Thyroid gland (tissue), 4 donors: Measurements from ENCODE around the gene TCEANC. TPM values are rescaled to one million over a fixed set of nuclear protein-coding genes. Genes with fewer than 3 reads are reported as not detected.
"Not testable (repeated sequence)": the region's sequence is repeated elsewhere in the genome, so short reads cannot be mapped to it uniquely, and the experiment has no call there.

Experiments used
- DNase-seq, 2 donors: peaks; one replicate each; pipeline ENCODE4 v3.0.0-alpha.2; 2019
- H3K27ac ChIP-seq, 3 donors: fragments of 200-600 bp; sonication (generic); 1 replicate in 2 of 3; 2 replicates in 1 of 3; pipeline ENCODE4 v1.5.1; 2016 to 2019; ENCODE audit warnings: mild to moderate bottlenecking in 1 of 3, moderate library complexity in 1 of 3
- H3K27me3 ChIP-seq: fragments of 200-600 bp; sonication (generic); one replicate; pipeline ENCODE4 v1.5.1; 2019
- H3K36me3 ChIP-seq, 2 donors: fragments of 200-600 bp; sonication (generic); one replicate each; pipeline ENCODE4 v1.5.1; 2016 to 2019
- H3K4me1 ChIP-seq, 2 donors: fragments of 200-600 bp; sonication (generic); one replicate each; pipeline ENCODE4 v1.5.1; 2017 to 2019
- H3K4me3 ChIP-seq, 3 donors: fragments of 200-600 bp; sonication (generic); replicated peaks in 1 of 3; 1 replicate in 2 of 3; 2 replicates in 1 of 3; pipeline ENCODE4 v1.5.1; 2016; ENCODE audit warnings: mild to moderate bottlenecking in 1 of 3
- H3K9me3 ChIP-seq: fragments of 200-600 bp; sonication (generic); one replicate; pipeline ENCODE4 v1.5.1; 2017
- CTCF ChIP-seq, 6 experiments: fragments of 200-600 bp in 3 of 6; fragments of 450-650 bp in 3 of 6; sonication (generic) in 3 of 6; IDR thresholded peaks; one replicate each; pipeline ENCODE4 v1.5.1; 2016 to 2019; ENCODE audit warnings: antibody characterized with exemption in 6 of 6, mild to moderate bottlenecking in 2 of 6, inconsistent platforms in 1 of 6, moderate library complexity in 1 of 6
- POLR2A ChIP-seq, 2 donors: fragments of 450-650 bp; IDR thresholded peaks; one replicate each; pipeline ENCODE4 v1.6.1; 2017; ENCODE audit warnings: antibody characterized with exemption in 2 of 2, mild to moderate bottlenecking in 2 of 2, moderate library complexity in 1 of 2
- WGBS, 2 donors: methylation state at CpG; one replicate each; pipeline ENCODE4 v1.1.5; 2017; 5-methylcytosine and 5-hydroxymethylcytosine counted together
- intact Hi-C: fragments of 100-400 bp; cut with DNase I; formaldehyde crosslinking; loops from one replicate; pipeline ENCODE4 v1.15.1; 2023
- total RNA-seq, 4 donors: library from RNA; depleted of rRNA; stranded (reverse); fragments of >200 nt; gene quantifications; one replicate each; pipeline ENCODE4 v1.2.3, GENCODE V29; 2016

TCEANC gene
- total RNA-seq, 4 donors from 2014 or later = 4.5 to 8.6 (median 6.4) TPM

GRCh38 chrX:13620207-13620606 lies 32.7 kb upstream of the TCEANC start:
- no peaks in the 10 kb centered on the region for H3K9me3 ChIP-seq
- intact Hi-C loops = no loop called here
- H3K36me3 ChIP-seq = no peaks in the 10 kb centered on the region
- H3K4me1 ChIP-seq = no peaks in the 10 kb centered on the region
- no peaks in the 10 kb centered on the region for H3K27me3 ChIP-seq
- H3K27ac ChIP-seq = no peak overlapping the region
- DNase-seq = no peak
- TF ChIP-seq POLR2A (IDR thresholded peaks at IDR 0.05) = no peak
- TF ChIP-seq CTCF (IDR thresholded peaks at IDR 0.05) = no peak
- 43 to 45% methylated on average over 1 of the region's 1 CpG for WGBS, 2 donors
- H3K4me3 ChIP-seq = no peak overlapping the region

GRCh38 chrX:13622401-13622964 lies 30.5 kb upstream of the TCEANC start:
- Histone ChIP-seq H3K4me1 (no peaks in the 10 kb centered on the region), H3K36me3 (no peaks in the 10 kb centered on the region), H3K27me3 (no peaks in the 10 kb centered on the region), H3K9me3 (no peaks in the 10 kb centered on the region), H3K27ac (no peak overlapping the region), H3K4me3 (no peak overlapping the region)
- intact Hi-C loops = no loop called here
- WGBS, 2 donors = 85 to 87% methylated on average over 3 of the region's 3 CpGs
- no peak for TF ChIP-seq POLR2A (IDR thresholded peaks at IDR 0.05)
- no peak for TF ChIP-seq CTCF (IDR thresholded peaks at IDR 0.05)
- no peak for DNase-seq

- Histone ChIP-seq H3K27me3 (no peaks in the 10 kb centered on the region), H3K27ac (no peak overlapping the region), H3K4me1 (no peaks in the 10 kb centered on the region), H3K36me3 (no peaks in the 10 kb centered on the region), H3K9me3 (no peaks in the 10 kb centered on the region), H3K4me3 (no peak overlapping the region)
- WGBS, 2 donors = 86 to 93% methylated on average over 8 of the region's 8 CpGs
- TF ChIP-seq CTCF (IDR thresholded peaks at IDR 0.05) = no peak
- no peak for TF ChIP-seq POLR2A (IDR thresholded peaks at IDR 0.05)
- no peak for DNase-seq
- intact Hi-C loops = no loop called here
These were observed 25.6 kb upstream of the TCEANC start for GRCh38 chrX:13627306-13627705.

GRCh38 chrX:13637224-13637623 lies 15.7 kb upstream of the TCEANC start:
- H3K27me3 ChIP-seq, DNase-seq, H3K9me3 ChIP-seq, H3K36me3 ChIP-seq, H3K4me1 ChIP-seq, intact Hi-C loops, H3K27ac ChIP-seq, H3K4me3 ChIP-seq: not testable (repeated sequence)
- 94 to 96% methylated on average over 9 of the region's 9 CpGs for WGBS, 2 donors

- Histone ChIP-seq H3K27ac (no peak overlapping the region), H3K9me3 (no peaks in the 10 kb centered on the region), H3K36me3 (no peaks in the 10 kb centered on the region), H3K27me3 (no peaks in the 10 kb centered on the region), H3K4me1 (no peaks in the 10 kb centered on the region), H3K4me3 (no peak overlapping the region)
- WGBS, 2 donors = 90 to 100% methylated on average over 1 of the region's 1 CpG
- no peak for DNase-seq
- TF ChIP-seq CTCF (IDR thresholded peaks at IDR 0.05) (no peak), POLR2A (IDR thresholded peaks at IDR 0.05) (no peak)
- intact Hi-C loops = no loop called here
These were observed 14.9 kb upstream of the TCEANC start for GRCh38 chrX:13638021-13638420.

GRCh38 chrX:13638826-13639225 lies 14.1 kb upstream of the TCEANC start:
- Histone ChIP-seq H3K36me3 (no peaks in the 10 kb centered on the region), H3K4me1 (no peaks in the 10 kb centered on the region), H3K27ac (no peak overlapping the region), H3K4me3 (no peak overlapping the region), H3K27me3 (no peaks in the 10 kb centered on the region), H3K9me3 (no peaks in the 10 kb centered on the region)
- intact Hi-C loops = no loop called here
- no peak for TF ChIP-seq POLR2A (IDR thresholded peaks at IDR 0.05)
- WGBS, 2 donors = 65 to 71% methylated on average over 3 of the region's 3 CpGs
- DNase-seq = no peak

GRCh38 chrX:13641684-13642083 lies 11.3 kb upstream of the TCEANC start:
- DNase-seq, H3K27me3 ChIP-seq, intact Hi-C loops: not testable (repeated sequence)

More at GRCh38 chrX:13641684-13642083, 11.3 kb upstream of the TCEANC start:
- not testable (repeated sequence) for H3K36me3 ChIP-seq, H3K9me3 ChIP-seq, H3K4me3 ChIP-seq, H3K4me1 ChIP-seq, H3K27ac ChIP-seq
- no CpG with 5 or more reads among the region's 4 CpGs for WGBS, 2 donors
